Astrocyte (in vitro differentiated cells and primary cell): ENCODE measurements around the gene IQCK. TPM values are rescaled to one million over a fixed set of nuclear protein-coding genes. Genes with fewer than 3 reads are reported as not detected.

Experiments used
- DNase-seq: peaks from one replicate; pipeline ENCODE4 v3.0.0-alpha.2; 2010; ENCODE audit warnings: low read depth
- FAIRE-seq: peaks from 2 replicates; lab custom pipeline; 2011; peaks lifted over from hg19 to GRCh38; lab: Jason Lieb, UNC
- H2AFZ ChIP-seq: 2 replicates; pipeline ENCODE4 v1.6.0; 2012; ENCODE audit warnings: low read depth, low read length, inconsistent platforms
- H3K27ac ChIP-seq: 2 replicates; pipeline ENCODE4 v1.5.1; 2011; ENCODE audit warnings: low read depth, low read length, inconsistent platforms
- H3K27me3 ChIP-seq: 2 replicates; pipeline ENCODE4 v1.6.0; 2011; ENCODE audit warnings: low read length, inconsistent platforms; ENCODE audit not compliant: insufficient read depth
- H3K36me3 ChIP-seq: 2 replicates; pipeline ENCODE4 v1.5.1; 2011; ENCODE audit warnings: low read length, inconsistent platforms; ENCODE audit not compliant: insufficient read depth
- H3K4me1 ChIP-seq: 2 replicates; pipeline ENCODE4 v1.5.1; 2011; ENCODE audit warnings: low read length, inconsistent platforms; ENCODE audit not compliant: insufficient read depth
- H3K4me2 ChIP-seq: 2 replicates; pipeline ENCODE4 v1.6.0; 2012; ENCODE audit warnings: low read length, inconsistent platforms
- H3K4me3 ChIP-seq: 2 replicates; pipeline ENCODE4 v1.5.1; 2011; ENCODE audit warnings: low read depth, mild to moderate bottlenecking, low read length, inconsistent platforms; ENCODE audit not compliant: insufficient read depth
- H3K79me2 ChIP-seq: 2 replicates; pipeline ENCODE4 v1.6.0; 2012; ENCODE audit warnings: mild to moderate bottlenecking, low read length, inconsistent platforms; ENCODE audit not compliant: insufficient read depth
- H3K9ac ChIP-seq: 2 replicates; pipeline ENCODE4 v1.6.0; 2012; ENCODE audit warnings: mild to moderate bottlenecking, low read length, inconsistent platforms
- H3K9me3 ChIP-seq: 2 replicates; pipeline ENCODE4 v1.5.1; 2012; ENCODE audit warnings: low read depth, mild to moderate bottlenecking, low read length, inconsistent platforms; ENCODE audit not compliant: insufficient read depth
- H4K20me1 ChIP-seq: 2 replicates; pipeline ENCODE4 v1.6.0; 2012; ENCODE audit warnings: low read length, inconsistent platforms; ENCODE audit not compliant: insufficient read depth
- H3K27ac Mint-ChIP-seq: one replicate; pipeline ENCODE4 v1.8.0; 2021; ENCODE audit warnings: mild to moderate bottlenecking, mixed read lengths; ENCODE audit not compliant: unreplicated experiment
- H3K27me3 Mint-ChIP-seq: one replicate; pipeline ENCODE4 v1.8.0; 2021; ENCODE audit warnings: low read depth, mixed read lengths; ENCODE audit not compliant: unreplicated experiment
- H3K36me3 Mint-ChIP-seq: one replicate; pipeline ENCODE4 v1.8.0; 2021; ENCODE audit warnings: low read depth, mixed read lengths; ENCODE audit not compliant: unreplicated experiment
- H3K4me1 Mint-ChIP-seq: one replicate; pipeline ENCODE4 v1.8.0; 2021; ENCODE audit warnings: low read depth, mixed read lengths; ENCODE audit not compliant: unreplicated experiment
- H3K4me3 Mint-ChIP-seq: one replicate; pipeline ENCODE4 v1.8.0; 2021; ENCODE audit warnings: mild to moderate bottlenecking, moderate library complexity, mixed read lengths; ENCODE audit not compliant: unreplicated experiment
- H3K9me3 Mint-ChIP-seq: one replicate; pipeline ENCODE4 v1.8.0; 2021; ENCODE audit warnings: mild to moderate bottlenecking, mixed read lengths; ENCODE audit not compliant: unreplicated experiment
- CTCF ChIP-seq: IDR thresholded peaks from 2 replicates; pipeline ENCODE4 v1.5.1; 2011; ENCODE audit warnings: low read depth, mild to moderate bottlenecking, inconsistent platforms, low read length, moderate library complexity; ENCODE audit not compliant: insufficient read depth
- EZH2 ChIP-seq: IDR thresholded peaks from 2 replicates; pipeline ENCODE4 v1.6.1; 2012; ENCODE audit warnings: mild to moderate bottlenecking, low read length, inconsistent platforms; ENCODE audit not compliant: insufficient read depth
- total RNA-seq: library from RNA; stranded (reverse); gene quantifications from 2 replicates; pipeline ENCODE4 v1.2.1, GENCODE V29; 2021

Gene IQCK
- total RNA-seq, 1 donor from 2014 or later, result 5.9 TPM

- H3K27me3 Mint-ChIP-seq, result peaks cover 2% of the 10 kb centered on the region
- Histone ChIP-seq H3K79me2 (peaks cover 5% of the 10 kb centered on the region), H2AFZ (no peak overlapping the region), H3K9me3 (no peaks in the 10 kb centered on the region), H3K4me3 (no peak overlapping the region), H3K27ac (no peak overlapping the region), H3K36me3 (no peaks in the 10 kb centered on the region), H4K20me1 (peaks cover 2% of the 10 kb centered on the region), H3K4me2 (no peak overlapping the region), H3K27me3 (no peaks in the 10 kb centered on the region), H3K4me1 (peaks cover 3% of the 10 kb centered on the region), H3K9ac (no peak overlapping the region)
- FAIRE-seq (no peak), DNase-seq (no peak)
- H3K4me3 Mint-ChIP-seq, result no peak overlapping the region
- peaks cover 3% of the 10 kb centered on the region for H3K9me3 Mint-ChIP-seq
- TF ChIP-seq CTCF (no peak), EZH2 (no peak)
- peaks cover 6% of the 10 kb centered on the region for H3K36me3 Mint-ChIP-seq
- H3K4me1 Mint-ChIP-seq, result peaks cover 7% of the 10 kb centered on the region
- no peak overlapping the region for H3K27ac Mint-ChIP-seq
Observed at GRCh38 chr16:19875900-19876299, 157.8 kb downstream of the IQCK start.

- no peaks in the 10 kb centered on the region for H3K36me3 ChIP-seq
- Mint-ChIP-seq H3K27ac (no peak overlapping the region), H3K9me3 (peaks cover 6% of the 10 kb centered on the region), H3K27me3 (peaks cover 2% of the 10 kb centered on the region), H3K4me1 (peaks cover 7% of the 10 kb centered on the region), H3K36me3 (peaks cover 6% of the 10 kb centered on the region), H3K4me3 (no peak overlapping the region)
- H3K27me3 ChIP-seq, result peaks cover 2% of the 10 kb centered on the region
- H3K4me1 ChIP-seq, result peaks cover 3% of the 10 kb centered on the region
- DNase-seq (no peak), FAIRE-seq (no peak)
- no peak overlapping the region for H3K4me2 ChIP-seq
- H3K9ac ChIP-seq, result no peak overlapping the region
- TF ChIP-seq EZH2 (no peak), CTCF (no peak)
- H3K9me3 ChIP-seq, result no peaks in the 10 kb centered on the region
- H3K79me2 ChIP-seq, result peaks cover 5% of the 10 kb centered on the region
- H3K27ac ChIP-seq, result no peak overlapping the region
- no peak overlapping the region for H2AFZ ChIP-seq
- H3K4me3 ChIP-seq, result no peak overlapping the region
- H4K20me1 ChIP-seq, result peaks cover 4% of the 10 kb centered on the region
Observed at GRCh38 chr16:19876501-19877059, 158.5 kb downstream of the IQCK start.

- Histone ChIP-seq H3K9me3 (no peaks in the 10 kb centered on the region), H3K27me3 (peaks cover 21% of the 10 kb centered on the region), H3K36me3 (no peaks in the 10 kb centered on the region), H3K4me3 (no peak overlapping the region), H3K9ac (no peak overlapping the region), H3K4me2 (peak overlapping the region; percentile 46), H2AFZ (no peak overlapping the region), H3K4me1 (peaks cover 13% of the 10 kb centered on the region), H3K79me2 (peaks cover 5% of the 10 kb centered on the region), H4K20me1 (peaks cover 9% of the 10 kb centered on the region), H3K27ac (no peak overlapping the region)
- Mint-ChIP-seq H3K4me3 (no peak overlapping the region), H3K4me1 (peaks cover 11% of the 10 kb centered on the region), H3K27me3 (peaks cover 6% of the 10 kb centered on the region), H3K36me3 (peaks cover 6% of the 10 kb centered on the region), H3K27ac (no peak overlapping the region), H3K9me3 (peaks cover 8% of the 10 kb centered on the region)
- TF ChIP-seq CTCF, result no peak
- no peak for TF ChIP-seq EZH2
- no peak for FAIRE-seq
- DNase-seq, result no peak
Observed at GRCh38 chr16:19878757-19879156, 160.7 kb downstream of the IQCK start.
